ENCODE measurements around the gene FUT3. TPM values are rescaled to one million over a fixed set of nuclear protein-coding genes. Genes with fewer than 3 reads are reported as not detected.

Gene FUT3
- polyA plus RNA-seq, 1 donor (not counting 4 experiments of a cell fraction or from before 2014, with no cell fraction given), result 2.9 TPM

DNA sequence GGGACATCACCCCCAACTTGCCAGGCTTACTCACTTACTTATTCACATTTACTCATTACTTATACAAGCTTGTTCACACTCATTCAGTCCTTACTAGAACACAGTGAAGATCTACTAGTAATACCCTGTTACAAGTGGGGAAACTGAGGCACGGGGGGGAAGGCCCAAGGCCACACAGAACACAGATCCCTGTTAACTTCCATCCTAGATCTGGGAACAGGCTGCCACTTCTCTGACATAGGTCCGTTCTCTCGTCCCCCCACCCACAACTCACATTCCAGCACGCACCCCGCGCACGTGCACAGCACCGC is 47.9 kb downstream of the FUT3 start:
- no peak for DNase-seq (ENCODE audit: low read depth, low spot score)
- Histone ChIP-seq H3K4me1 (ENCODE audit: control insufficient read depth, extremely low read depth, insufficient read depth, low read length) (peaks cover 7% of the 10 kb centered on the region), H2AFZ (ENCODE audit: control insufficient read depth, low read length) (peak overlapping the region; percentile 58), H3K27me3 (ENCODE audit: control insufficient read depth, extremely low read depth, insufficient read depth, low read length) (peaks cover 51% of the 10 kb centered on the region), H3K9me3 (ENCODE audit: control insufficient read depth, low read depth, low read length) (no peaks in the 10 kb centered on the region), H3K27ac (ENCODE audit: control insufficient read depth, insufficient read depth, low read length) (no peak overlapping the region), H3K9me1 (ENCODE audit: control insufficient read depth, extremely low read depth, insufficient read depth, low read length) (no peaks in the 10 kb centered on the region), H3K79me2 (ENCODE audit: control insufficient read depth, insufficient read depth, low read length) (no peaks in the 10 kb centered on the region), H4K20me1 (ENCODE audit: control insufficient read depth, extremely low read depth, insufficient read depth, low read length) (peaks cover 2% of the 10 kb centered on the region), H3K4me2 (ENCODE audit: control insufficient read depth, extremely low read depth, insufficient read depth, low read depth, low read length) (peak overlapping the region; percentile 85), H3K9ac (ENCODE audit: control insufficient read depth, extremely low read depth, insufficient read depth, low read length) (peak overlapping the region; percentile 28), H3K36me3 (ENCODE audit: control insufficient read depth in 2 of 2, extremely low read depth in 1 of 2, insufficient read depth in 2 of 2, low read length in 2 of 2) (no peaks in the 10 kb centered on the region), H3K4me3 (ENCODE audit: control insufficient read depth in 2 of 3, extremely low read depth in 1 of 3, insufficient read depth in 2 of 3, low read depth in 1 of 3, low read length in 3 of 3) (peak overlapping the region; percentile 9 to 48 (median 46))
- dilution Hi-C loops (cut with MboI; ENCODE audit: extremely low pct_ligation_motif_present, low sequenced_read_pairs), result no loop called here
- no peak for TF ChIP-seq EZH2 (IDR thresholded peaks at IDR 0.05; ENCODE audit: low read length)
- TF ChIP-seq, protein P1, sequence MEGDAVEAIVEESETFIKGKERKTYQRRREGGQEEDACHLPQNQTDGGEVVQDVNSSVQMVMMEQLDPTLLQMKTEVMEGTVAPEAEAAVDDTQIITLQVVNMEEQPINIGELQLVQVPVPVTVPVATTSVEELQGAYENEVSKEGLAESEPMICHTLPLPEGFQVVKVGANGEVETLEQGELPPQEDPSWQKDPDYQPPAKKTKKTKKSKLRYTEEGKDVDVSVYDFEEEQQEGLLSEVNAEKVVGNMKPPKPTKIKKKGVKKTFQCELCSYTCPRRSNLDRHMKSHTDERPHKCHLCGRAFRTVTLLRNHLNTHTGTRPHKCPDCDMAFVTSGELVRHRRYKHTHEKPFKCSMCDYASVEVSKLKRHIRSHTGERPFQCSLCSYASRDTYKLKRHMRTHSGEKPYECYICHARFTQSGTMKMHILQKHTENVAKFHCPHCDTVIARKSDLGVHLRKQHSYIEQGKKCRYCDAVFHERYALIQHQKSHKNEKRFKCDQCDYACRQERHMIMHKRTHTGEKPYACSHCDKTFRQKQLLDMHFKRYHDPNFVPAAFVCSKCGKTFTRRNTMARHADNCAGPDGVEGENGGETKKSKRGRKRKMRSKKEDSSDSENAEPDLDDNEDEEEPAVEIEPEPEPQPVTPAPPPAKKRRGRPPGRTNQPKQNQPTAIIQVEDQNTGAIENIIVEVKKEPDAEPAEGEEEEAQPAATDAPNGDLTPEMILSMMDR (optimal IDR thresholded peaks at IDR 0.05 in 1 of 3, IDR thresholded peaks at IDR 0.05 in 1 of 3, conservative IDR thresholded peaks at IDR 0.05 in 1 of 3; ENCODE audit: extremely low read depth in 1 of 3, insufficient read depth in 2 of 3, low read length in 3 of 3), result no peak
- no peak for FAIRE-seq

DNA sequence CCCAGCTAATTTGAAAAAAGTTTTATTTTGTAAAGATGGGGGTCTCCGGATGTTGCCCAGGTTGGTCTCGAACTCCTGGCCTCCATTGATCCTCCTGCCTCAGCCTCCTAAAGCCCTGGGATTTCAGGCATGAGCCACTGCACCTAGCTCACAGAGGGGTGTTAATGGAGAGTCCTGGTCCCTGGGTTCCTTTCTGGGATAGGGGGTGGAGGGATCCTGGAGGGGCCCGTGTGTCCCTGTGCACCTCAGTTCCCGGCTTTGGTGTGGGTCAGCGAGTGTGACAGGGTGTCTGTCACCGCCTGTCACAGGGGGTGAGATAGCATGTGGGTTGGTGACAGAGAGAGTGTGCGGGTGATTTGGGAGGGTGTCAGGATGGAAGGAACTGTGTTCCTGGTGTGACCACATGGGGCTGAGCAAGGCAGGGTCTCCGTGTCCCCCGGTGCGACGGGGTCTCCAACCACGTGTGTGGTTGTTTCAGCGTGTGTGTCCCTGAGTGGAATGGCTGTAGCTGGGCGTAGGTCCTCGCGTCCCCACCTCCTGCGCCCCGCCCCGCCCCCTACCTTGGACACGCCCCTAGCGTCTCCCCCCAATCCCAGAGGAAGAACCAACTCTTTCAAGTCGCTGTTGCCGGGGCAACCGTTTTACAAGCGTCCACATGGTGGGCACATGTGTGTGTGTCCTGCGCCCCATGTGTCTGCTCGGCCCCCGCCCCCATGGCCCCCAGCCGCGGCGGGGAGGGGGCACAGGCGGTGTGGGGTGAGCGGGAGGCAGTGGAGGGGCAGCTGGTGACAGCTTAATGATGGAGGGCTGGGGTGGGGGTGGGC is 49.2 kb downstream of the FUT3 start:
- FAIRE-seq (no peak), DNase-seq (ENCODE audit: low read depth, low spot score) (no peak)
- Histone ChIP-seq H3K4me3 (ENCODE audit: control insufficient read depth in 2 of 3, extremely low read depth in 1 of 3, insufficient read depth in 2 of 3, low read depth in 1 of 3, low read length in 3 of 3) (no peak overlapping the region), H3K9me3 (ENCODE audit: control insufficient read depth, low read depth, low read length) (no peaks in the 10 kb centered on the region), H3K9ac (ENCODE audit: control insufficient read depth, extremely low read depth, insufficient read depth, low read length) (no peak overlapping the region), H3K27me3 (ENCODE audit: control insufficient read depth, extremely low read depth, insufficient read depth, low read length) (peaks cover 58% of the 10 kb centered on the region), H2AFZ (ENCODE audit: control insufficient read depth, low read length) (no peak overlapping the region), H3K4me2 (ENCODE audit: control insufficient read depth, extremely low read depth, insufficient read depth, low read depth, low read length) (no peak overlapping the region), H3K79me2 (ENCODE audit: control insufficient read depth, insufficient read depth, low read length) (no peaks in the 10 kb centered on the region), H3K27ac (ENCODE audit: control insufficient read depth, insufficient read depth, low read length) (no peak overlapping the region), H4K20me1 (ENCODE audit: control insufficient read depth, extremely low read depth, insufficient read depth, low read length) (no peaks in the 10 kb centered on the region), H3K36me3 (ENCODE audit: control insufficient read depth in 2 of 2, extremely low read depth in 1 of 2, insufficient read depth in 2 of 2, low read length in 2 of 2) (no peaks in the 10 kb centered on the region), H3K4me1 (ENCODE audit: control insufficient read depth, extremely low read depth, insufficient read depth, low read length) (peaks cover 7% of the 10 kb centered on the region), H3K9me1 (ENCODE audit: control insufficient read depth, extremely low read depth, insufficient read depth, low read length) (no peaks in the 10 kb centered on the region)
- TF ChIP-seq, protein P1 (optimal IDR thresholded peaks at IDR 0.05 in 1 of 3, IDR thresholded peaks at IDR 0.05 in 1 of 3, conservative IDR thresholded peaks at IDR 0.05 in 1 of 3; ENCODE audit: extremely low read depth in 1 of 3, insufficient read depth in 2 of 3, low read length in 3 of 3), result no peak
- TF ChIP-seq EZH2 (IDR thresholded peaks at IDR 0.05; ENCODE audit: low read length), result no peak
- dilution Hi-C loops (cut with MboI; ENCODE audit: extremely low pct_ligation_motif_present, low sequenced_read_pairs), result no loop called here

All from keratinocyte (primary cell).